ENCODE results near the gene NXPH1.

The NXPH1 gene

DNA sequence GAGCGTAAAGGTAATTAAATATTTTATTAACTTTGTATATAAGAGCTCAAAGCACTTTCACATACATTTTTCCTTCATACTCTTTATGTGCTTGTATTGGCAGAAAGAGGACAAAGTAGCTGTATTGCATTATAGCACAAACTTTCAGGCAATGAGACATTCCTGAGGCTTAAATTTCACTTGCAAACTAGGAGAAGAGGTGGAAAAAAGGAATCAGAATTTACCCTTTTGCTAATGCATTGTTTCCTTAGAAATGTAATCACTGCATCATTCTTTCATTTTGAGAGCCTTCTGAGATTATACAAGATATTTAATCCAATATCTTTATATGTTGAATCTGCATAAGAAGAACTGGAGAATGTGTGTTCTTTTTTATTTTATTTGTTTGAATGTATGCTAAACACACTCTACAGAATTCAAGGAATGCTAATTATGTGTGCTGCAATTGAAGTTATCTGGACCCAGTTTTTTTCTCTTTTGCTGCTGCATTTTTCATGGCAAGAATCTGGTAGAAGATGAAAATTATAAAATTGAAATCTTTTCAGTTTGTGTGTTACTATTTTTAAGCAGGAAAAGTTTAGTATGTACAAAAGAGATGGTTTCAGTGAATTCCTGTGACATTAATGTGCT, 185.1 kb downstream of the NXPH1 start:
- no peak for DNase-seq

DNA sequence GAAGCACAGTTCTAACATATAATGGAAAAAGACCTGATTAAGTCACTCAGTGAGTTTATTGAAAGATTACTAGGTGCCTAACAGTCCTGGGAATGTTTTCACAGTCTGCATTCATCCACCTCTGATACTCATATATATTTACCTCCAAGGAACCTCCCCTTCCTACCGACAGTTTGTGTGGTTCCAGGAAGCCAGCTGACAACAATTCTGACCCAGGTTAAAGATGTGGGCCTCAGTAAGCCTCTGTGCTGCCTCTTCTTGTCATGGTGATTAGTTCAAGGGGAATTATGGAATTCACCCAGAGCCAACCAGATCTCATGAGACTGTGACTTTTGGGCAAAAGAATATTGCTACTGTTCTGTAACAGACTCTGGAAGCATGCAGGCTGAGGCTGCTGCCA, 186.8 kb downstream of the NXPH1 start:
- TF ChIP-seq GATA1 (IDR thresholded peaks at IDR 0.05; ENCODE audit: low read depth, low read length) (no peak), POLR2A (IDR thresholded peaks at IDR 0.05; ENCODE audit: low read length) (no peak)
- DNase-seq: no peak

More for the DNA sequence above, 185.1 kb downstream of the NXPH1 start:
- no peak for TF ChIP-seq POLR2A (IDR thresholded peaks at IDR 0.05; ENCODE audit: low read length)
- no peak for TF ChIP-seq GATA1 (IDR thresholded peaks at IDR 0.05; ENCODE audit: low read depth, low read length)

DNA sequence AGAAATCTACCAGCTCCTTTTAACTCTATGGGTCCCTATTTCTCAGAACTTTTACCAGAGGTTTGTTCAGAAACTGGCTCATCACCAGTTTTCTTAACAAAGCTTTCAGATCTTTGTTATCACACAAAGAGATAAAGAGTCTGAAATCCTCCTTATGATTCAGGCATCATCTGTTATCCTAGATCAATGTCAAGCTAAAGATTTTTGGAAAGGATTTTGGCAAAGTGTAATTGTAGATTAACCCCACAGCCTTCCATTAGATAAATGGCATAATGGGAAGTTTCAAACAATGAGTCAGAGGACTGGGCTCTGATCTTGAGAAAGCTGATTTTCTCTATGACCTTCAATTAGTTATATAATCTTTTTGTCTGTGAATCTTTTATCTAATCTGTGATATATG, 192.2 kb downstream of the NXPH1 start:
- TF ChIP-seq GATA1 (IDR thresholded peaks at IDR 0.05; ENCODE audit: low read depth, low read length): no peak
- no peak for DNase-seq

DNA sequence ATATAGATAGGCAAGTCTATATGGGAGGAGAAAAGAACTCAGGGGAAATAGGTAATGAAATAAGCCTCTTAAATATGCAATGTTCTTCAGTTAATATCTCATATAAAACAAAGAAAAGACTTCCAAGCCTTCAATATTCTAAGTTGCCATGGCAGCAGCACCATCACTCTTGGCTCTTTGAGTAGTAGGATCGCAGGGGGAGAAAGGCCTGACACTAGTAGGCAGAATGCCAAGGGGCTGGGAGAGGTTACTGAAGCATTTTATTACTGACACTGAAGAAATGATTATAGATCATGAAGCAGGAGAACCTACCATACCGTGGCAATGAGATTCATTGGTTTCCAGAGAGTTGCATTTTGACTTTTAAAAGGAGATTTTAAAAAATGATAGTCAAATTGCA, 193.9 kb downstream of the NXPH1 start:
- DNase-seq: no peak
- TF ChIP-seq GATA1 (IDR thresholded peaks at IDR 0.05; ENCODE audit: low read depth, low read length) (no peak), POLR2A (IDR thresholded peaks at IDR 0.05; ENCODE audit: low read length) (no peak)

DNA sequence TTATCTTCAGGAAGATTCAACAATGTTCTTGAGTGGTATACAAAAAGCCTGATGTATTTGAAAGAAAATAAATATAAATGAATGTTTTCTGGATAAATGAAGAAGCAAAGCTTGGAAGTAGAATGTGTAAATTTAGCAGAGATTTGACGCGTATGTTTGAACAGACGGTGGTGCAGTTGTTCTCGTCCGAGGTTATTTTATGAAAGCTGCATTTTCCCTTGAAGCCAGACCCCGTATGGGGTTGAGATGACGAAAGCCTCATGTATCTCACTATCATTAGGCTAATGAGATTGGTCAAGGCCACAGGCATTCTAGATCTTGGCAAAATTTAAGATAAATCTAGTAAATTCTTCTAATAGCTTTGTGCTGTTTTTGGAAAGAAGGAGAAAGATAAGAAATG, 195.2 kb downstream of the NXPH1 start:
- DNase-seq: no peak
- TF ChIP-seq POLR2A (IDR thresholded peaks at IDR 0.05; ENCODE audit: low read length) (no peak), GATA1 (IDR thresholded peaks at IDR 0.05; ENCODE audit: low read depth, low read length) (no peak)

DNA sequence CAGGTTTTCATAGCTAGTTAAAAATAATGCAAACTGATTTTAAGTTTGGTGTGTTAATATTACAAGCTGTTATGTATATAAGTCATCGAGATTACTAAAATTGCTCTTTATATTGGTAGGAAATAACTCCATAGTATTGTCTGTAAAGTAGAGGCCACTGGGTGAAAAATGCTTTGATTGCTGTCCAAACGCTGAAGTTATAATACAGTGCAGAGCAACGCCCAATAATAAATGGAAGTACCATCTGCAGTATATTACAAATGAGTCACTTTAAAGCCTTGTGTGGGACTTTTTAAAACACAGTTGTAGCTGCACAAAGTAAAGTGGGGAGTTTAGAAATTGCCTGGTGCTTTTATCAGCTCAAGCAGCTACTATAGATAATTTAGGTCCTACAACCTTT, 196.1 kb downstream of the NXPH1 start:
- no peak for TF ChIP-seq POLR2A (IDR thresholded peaks at IDR 0.05; ENCODE audit: low read length)
- DNase-seq: no peak

DNA sequence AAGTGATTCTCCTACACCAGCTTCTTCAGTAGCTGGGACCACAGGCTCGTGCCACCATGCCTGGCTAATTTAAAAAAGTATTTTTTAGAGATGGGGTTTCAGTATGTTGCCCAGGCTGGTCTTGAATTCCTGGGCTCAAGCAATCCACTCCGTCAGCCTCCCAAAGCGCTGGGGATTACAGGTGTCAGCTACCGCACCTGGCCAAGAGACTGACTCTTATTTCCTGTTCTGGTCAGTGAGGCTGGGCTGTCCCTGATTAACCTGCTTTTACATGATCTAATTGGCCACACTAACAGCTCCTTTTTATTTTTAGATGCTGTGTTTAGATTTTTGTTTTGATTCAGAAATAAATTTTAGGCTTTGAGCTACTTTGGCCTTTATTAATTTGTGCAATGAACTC, 203.9 kb downstream of the NXPH1 start:
- no peak for DNase-seq
- no peak for TF ChIP-seq POLR2A (IDR thresholded peaks at IDR 0.05; ENCODE audit: low read length)
- TF ChIP-seq GATA1 (IDR thresholded peaks at IDR 0.05; ENCODE audit: low read depth, low read length): no peak

DNA sequence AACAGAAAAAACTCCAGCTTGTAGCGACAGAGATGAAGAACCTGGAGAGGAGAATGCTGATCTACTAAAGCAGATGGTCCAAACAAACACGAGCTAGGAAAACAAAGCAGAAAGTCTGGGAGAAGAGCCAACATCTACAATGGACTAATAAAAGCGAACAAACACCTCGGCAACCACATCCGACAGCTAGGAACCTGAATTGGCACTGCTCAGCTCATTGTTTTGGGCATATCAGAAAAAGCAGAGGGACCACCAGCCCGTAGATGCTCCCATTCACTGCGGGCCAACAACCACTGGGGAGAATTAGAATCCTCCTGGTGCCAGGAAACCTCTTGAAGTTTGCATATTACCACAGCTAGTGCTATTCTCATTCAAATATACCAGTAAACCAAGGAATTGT, 204.7 kb downstream of the NXPH1 start:
- no peak for TF ChIP-seq GATA1 (IDR thresholded peaks at IDR 0.05; ENCODE audit: low read depth, low read length)
- no peak for TF ChIP-seq POLR2A (IDR thresholded peaks at IDR 0.05; ENCODE audit: low read length)
- DNase-seq: no peak

DNA sequence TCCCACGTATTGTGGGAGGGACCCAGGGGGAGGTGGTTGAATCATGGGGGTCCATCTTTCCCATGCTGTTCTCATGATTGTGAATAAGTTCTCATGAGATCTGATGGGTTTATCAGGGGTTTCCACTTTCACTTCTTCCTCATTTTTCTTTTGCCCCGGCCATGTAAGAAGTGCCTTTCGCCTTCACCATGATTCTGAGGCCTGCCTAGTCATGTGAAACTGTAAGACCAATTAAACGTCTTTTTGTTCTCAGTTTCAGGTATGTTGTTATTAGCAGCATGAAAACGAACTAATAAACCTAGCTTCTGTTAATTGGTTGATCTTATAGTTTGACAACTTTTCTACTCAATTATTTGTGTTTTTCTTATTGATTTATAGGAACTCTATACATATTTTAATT, 206.3 kb downstream of the NXPH1 start:
- TF ChIP-seq POLR2A (IDR thresholded peaks at IDR 0.05; ENCODE audit: low read length): no peak
- no peak for TF ChIP-seq GATA1 (IDR thresholded peaks at IDR 0.05; ENCODE audit: low read depth, low read length)
- no peak for DNase-seq

DNA sequence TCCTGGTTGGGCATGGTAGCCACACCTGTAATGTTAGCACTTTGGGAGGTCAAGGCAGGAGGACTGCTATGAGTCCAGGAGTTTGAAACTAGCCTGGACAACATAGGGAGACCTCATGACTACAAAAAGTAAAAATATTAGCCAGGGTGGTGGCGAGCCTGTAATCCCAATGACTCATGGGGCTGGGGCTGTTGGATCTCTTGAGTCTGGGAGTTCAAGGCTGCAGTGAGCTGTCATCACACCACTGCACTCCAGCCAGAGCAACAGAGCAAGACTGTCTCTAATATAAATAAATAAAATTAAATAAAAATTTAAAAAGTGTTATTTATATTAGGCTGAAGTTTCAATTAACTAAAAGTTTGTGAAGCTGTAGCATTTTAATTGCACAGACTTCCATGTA, 207.3 kb downstream of the NXPH1 start:
- TF ChIP-seq POLR2A (IDR thresholded peaks at IDR 0.05; ENCODE audit: low read length): no peak
- TF ChIP-seq GATA1 (IDR thresholded peaks at IDR 0.05; ENCODE audit: low read depth, low read length): no peak
- DNase-seq: no peak

DNA sequence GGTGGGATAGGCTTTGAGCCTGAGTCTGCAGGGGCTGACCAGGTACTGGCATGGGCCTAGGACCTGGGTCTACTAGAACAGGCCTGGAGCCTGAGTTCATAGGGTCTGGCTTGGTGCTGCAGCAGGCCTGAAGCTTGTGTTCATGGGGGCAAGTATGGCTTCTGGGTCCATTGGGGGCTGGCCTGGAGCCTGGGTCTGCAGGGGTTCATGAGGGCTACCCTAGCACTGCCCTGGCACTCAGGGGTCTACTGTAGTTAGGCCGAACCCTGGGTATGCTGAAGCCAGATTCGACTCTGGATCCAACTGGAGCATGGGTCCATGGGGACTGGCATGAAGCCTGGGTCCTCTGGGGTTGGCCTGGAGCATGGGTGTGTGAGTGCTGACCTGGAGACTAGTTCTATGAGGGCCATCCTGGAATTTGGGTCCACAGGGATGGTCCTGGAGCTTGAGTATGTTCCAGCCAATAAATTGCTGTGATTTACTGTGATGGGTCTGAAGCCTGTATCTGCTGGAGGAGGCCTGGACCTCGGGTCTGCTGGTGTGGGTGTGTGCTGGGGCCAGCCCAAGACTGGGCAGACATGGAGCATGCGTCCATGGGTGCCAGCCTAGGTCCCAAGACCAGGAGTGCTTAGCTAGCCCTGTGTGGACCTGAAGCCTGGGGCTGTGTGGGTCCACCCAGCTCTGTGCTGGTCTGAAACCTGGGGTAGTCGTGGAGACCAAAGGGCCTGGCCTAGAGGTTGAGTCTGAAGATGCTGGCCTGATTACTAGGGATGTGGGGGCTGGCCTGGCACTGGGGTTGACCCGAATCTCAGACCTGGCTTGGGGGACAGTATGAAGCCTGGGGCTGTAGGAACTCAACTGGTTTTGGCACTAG, 235.5 kb downstream of the NXPH1 start:
- DNase-seq: no peak
- TF ChIP-seq POLR2A (IDR thresholded peaks at IDR 0.05; ENCODE audit: low read length) (no peak), GATA1 (IDR thresholded peaks at IDR 0.05; ENCODE audit: low read depth, low read length) (no peak)

DNA sequence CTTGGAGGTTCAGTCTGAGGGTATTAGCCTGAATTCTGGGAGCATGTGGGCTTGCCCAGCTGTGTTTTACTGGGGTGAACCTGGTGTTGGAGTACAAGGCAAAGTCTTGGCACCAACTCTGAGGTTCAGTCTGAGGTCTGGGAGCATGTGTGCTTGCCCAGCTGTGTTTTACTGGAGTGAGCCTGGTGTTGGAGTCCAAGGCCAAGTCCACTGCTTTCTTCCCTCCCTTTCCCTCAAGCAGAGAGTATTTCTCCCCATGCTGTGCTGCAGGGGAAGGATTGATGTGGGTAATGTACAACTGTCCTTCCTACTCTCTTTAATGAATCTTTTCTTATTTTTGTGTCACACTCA, 236.1 kb downstream of the NXPH1 start:
- TF ChIP-seq POLR2A (IDR thresholded peaks at IDR 0.05; ENCODE audit: low read length) (no peak), GATA1 (IDR thresholded peaks at IDR 0.05; ENCODE audit: low read depth, low read length) (no peak)
- DNase-seq: no peak

DNA sequence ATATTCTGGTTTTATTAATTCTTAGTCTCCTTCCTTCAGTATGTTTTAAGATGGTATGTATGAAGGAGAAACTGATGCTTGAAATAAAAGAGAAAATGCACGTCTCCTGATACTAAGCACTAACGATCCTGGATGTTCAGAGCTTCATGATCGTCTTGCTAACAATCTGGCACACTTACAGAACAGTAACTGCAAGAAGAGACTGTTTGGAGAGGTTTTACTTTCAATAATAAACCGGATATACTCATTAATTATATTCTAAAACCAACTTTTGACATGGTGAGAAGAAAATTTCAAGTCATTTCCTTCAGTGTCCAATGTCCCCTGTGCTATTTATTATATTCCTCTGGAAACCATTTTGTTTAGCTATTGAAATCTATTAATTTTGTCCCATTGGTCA, 251.0 kb downstream of the NXPH1 start:
- DNase-seq: no peak
- TF ChIP-seq GATA1 (IDR thresholded peaks at IDR 0.05; ENCODE audit: low read depth, low read length) (no peak), POLR2A (IDR thresholded peaks at IDR 0.05; ENCODE audit: low read length) (no peak)

DNA sequence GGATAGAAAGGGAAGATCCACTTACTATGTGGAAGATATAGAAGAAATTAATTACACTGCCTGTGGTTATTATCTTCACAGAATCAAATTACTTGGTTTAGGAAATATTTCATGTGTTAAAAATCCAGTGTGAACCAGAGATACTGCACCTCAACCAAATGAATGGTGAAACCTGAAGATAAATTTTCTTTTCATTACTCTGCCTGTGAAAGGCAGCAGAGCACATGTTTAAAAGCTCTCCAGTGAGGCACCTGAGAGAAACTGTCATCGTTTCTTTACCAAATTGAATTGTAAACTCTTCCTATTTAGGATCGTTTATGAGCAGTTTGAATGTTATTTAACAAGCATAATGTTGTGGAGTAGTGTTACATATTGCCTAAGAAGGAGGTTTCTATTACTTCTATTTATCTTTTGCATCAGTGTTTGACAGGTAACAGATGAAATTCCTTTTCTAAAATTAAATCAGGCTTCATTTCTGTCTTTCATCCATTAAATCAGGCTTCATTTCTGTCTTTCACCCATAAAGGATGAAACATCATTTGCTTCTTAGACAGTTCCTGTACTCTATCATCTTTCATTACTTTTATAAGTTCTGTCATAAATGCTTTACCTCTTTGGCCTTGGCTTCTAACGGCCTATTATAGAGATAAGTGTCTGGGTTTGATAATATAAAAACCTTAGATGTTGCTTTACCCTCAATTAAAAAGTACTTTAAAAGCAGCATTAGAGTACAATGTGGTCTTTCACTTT, 266.6 kb downstream of the NXPH1 start:
- TF ChIP-seq GATA1 (IDR thresholded peaks at IDR 0.05; ENCODE audit: low read depth, low read length): no peak
- no peak for DNase-seq

DNA sequence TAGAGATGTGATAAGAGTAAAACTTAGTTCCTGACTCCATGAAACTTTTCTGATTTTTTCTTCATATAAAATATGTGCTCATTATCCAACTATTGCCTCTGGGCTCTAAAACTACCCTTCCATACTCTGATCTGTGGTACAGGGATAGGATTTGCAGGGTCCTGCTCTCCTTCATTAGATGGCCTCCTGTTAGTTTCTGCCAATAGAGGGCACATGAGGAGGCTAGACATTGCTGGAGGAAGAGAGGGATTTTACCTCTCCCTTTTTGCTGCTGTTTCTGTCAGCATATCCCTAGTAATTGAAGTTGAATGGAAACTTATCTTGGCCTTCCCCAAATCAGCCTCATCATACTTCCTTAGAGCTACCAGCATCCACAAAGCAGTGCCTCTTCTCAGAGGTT, 269.4 kb downstream of the NXPH1 start:
- DNase-seq: no peak
- no peak for TF ChIP-seq POLR2A (IDR thresholded peaks at IDR 0.05; ENCODE audit: low read length)
- no peak for TF ChIP-seq GATA1 (IDR thresholded peaks at IDR 0.05; ENCODE audit: low read depth, low read length)

Data from erythroblast (primary cell).